Right lobe of liver (tissue), 6 donors: ENCODE data around the gene GH2. TPM values are rescaled to one million over a fixed set of nuclear protein-coding genes. Genes with fewer than 3 reads are reported as not detected.
"Not testable (repeated sequence)": the region's sequence is repeated elsewhere in the genome, so short reads cannot be mapped to it uniquely, and the experiment has no call there.

Experiments
- ATAC-seq, 4 donors: fragments of 200-7000 bp; cut with Tn5 transposase; one replicate each; pipeline ENCODE4 v1.9.1; 2020; ENCODE audit warnings: mild to moderate bottlenecking in 4 of 4, moderate library complexity in 4 of 4
- DNase-seq, 3 donors: peaks; one replicate each; pipeline ENCODE4 v3.0.0-alpha.2; 2020
- H3K27ac ChIP-seq, 3 donors: fragments of 200-600 bp; one replicate each; pipeline ENCODE4 v1.8.0; 2022
- H3K27me3 ChIP-seq, 2 donors: fragments of 200-600 bp; one replicate each; pipeline ENCODE4 v1.8.0; 2022
- H3K36me3 ChIP-seq, 4 donors: fragments of 200-600 bp; sonication (generic) in 1 of 4; one replicate each; pipeline versions ENCODE4 v1.5.1 to v1.8.0; 2017 to 2022; ENCODE audit warnings: control low read depth in 1 of 4
- H3K4me1 ChIP-seq, 4 donors: fragments of 200-600 bp; sonication (generic) in 1 of 4; one replicate each; pipeline versions ENCODE4 v1.5.1 to v1.8.0; 2017 to 2022; ENCODE audit warnings: control low read depth in 1 of 4
- H3K4me3 ChIP-seq, 3 donors: fragments of 200-600 bp; one replicate each; pipeline ENCODE4 v1.8.0; 2022
- H3K9me3 ChIP-seq, 4 donors: fragments of 200-600 bp; sonication (generic) in 1 of 4; one replicate each; pipeline versions ENCODE4 v1.5.1 to v1.8.0; 2017 to 2022; ENCODE audit warnings: control low read depth in 1 of 4
- CTCF ChIP-seq, 4 donors: fragments of 200-600 bp in 3 of 4; fragments of 450-650 bp in 1 of 4; IDR thresholded peaks; one replicate each; pipeline versions ENCODE4 v1.5.1 to v1.8.0; 2016 to 2022; ENCODE audit warnings: antibody characterized with exemption in 4 of 4, mild to moderate bottlenecking in 2 of 4
- POLR2A ChIP-seq: fragments of 450-650 bp; IDR thresholded peaks from one replicate; pipeline ENCODE4 v1.6.1; 2017; ENCODE audit warnings: antibody characterized with exemption, mild to moderate bottlenecking
- WGBS: methylation state at CpG from one replicate; pipeline ENCODE4 v1.1.6; 2018; ENCODE audit warnings: low coverage, low lambda C conversion rate; ENCODE audit not compliant: insufficient coverage; ENCODE audit errors: missing lambda C conversion rate; 5-methylcytosine and 5-hydroxymethylcytosine counted together
- intact Hi-C, 2 donors: fragments of 100-400 bp; cut with DNase I; formaldehyde crosslinking; loops; one replicate each; pipeline versions ENCODE4 v1.11.2 to v1.14.1; 2022
- total RNA-seq, 6 experiments: library from RNA; depleted of rRNA in 2 of 6; stranded (reverse); fragments of >200 nt in 2 of 6; fragmentation: NEBNext Ultra II Directional in 3 of 6; extraction: Animal tissue kit (Norgen Biotek cat#: 25700) in 3 of 6; gene quantifications; one replicate each; pipeline versions ENCODE4 v1.1.0 to v1.2.4, GENCODE V29; 2016 to 2023
- donor health status: DM: no; HTN: yes; CAD: no.
- donor health status: DM: no; HTN: no; CAD: no.
- donor health status: DM: no; HTN: no; CAD: no.
- donor health status: DM: no; HTN: yes; CAD: no.
- donor health status: DM: no; HTN: yes; CAD: no.

GH2 gene
- total RNA-seq, 6 experiments from 2014 or later = not detected

- H3K27ac ChIP-seq = no peak overlapping the region
- TF ChIP-seq CTCF (IDR thresholded peaks at IDR 0.05) = no peak
- no peak for TF ChIP-seq POLR2A
- H3K27me3 ChIP-seq = no peaks in the 10 kb centered on the region
- H3K4me3 ChIP-seq = no peak overlapping the region
- no peaks in the 10 kb centered on the region for H3K36me3 ChIP-seq
- ATAC-seq = no peak
- intact Hi-C loops = loop anchor here in 1 of 2 donors (10.0 kb wide), 1 partner anchor 218 kb away; the partner anchor contains the start of gene ERN1
- H3K4me1 ChIP-seq = no peaks in the 10 kb centered on the region
- 63% methylated on average over 4 of the region's 12 CpGs for WGBS
- no peaks in the 10 kb centered on the region for H3K9me3 ChIP-seq
- no peak for DNase-seq
Observed at GRCh38 chr17:63916566-63917185, 34.9 kb upstream of the GH2 start.

- not testable (repeated sequence) for DNase-seq, H3K36me3 ChIP-seq, H3K27ac ChIP-seq, H3K4me1 ChIP-seq, H3K27me3 ChIP-seq, H3K9me3 ChIP-seq, H3K4me3 ChIP-seq, ATAC-seq
- WGBS = 53% methylated on average over 3 of the region's 10 CpGs
- intact Hi-C loops = loop anchor here in 1 of 2 donors (10.0 kb wide), 1 partner anchor 219 kb away; the partner anchor contains the start of gene ERN1
Observed at GRCh38 chr17:63915753-63916152, 34.0 kb upstream of the GH2 start.

GRCh38 chr17:63914471-63914870 lies 32.7 kb upstream of the GH2 start:
- DNase-seq = no peak
- ATAC-seq = no peak
- Histone ChIP-seq H3K36me3 (no peaks in the 10 kb centered on the region), H3K27ac (no peak overlapping the region), H3K4me3 (no peak overlapping the region), H3K27me3 (no peaks in the 10 kb centered on the region), H3K4me1 (no peaks in the 10 kb centered on the region), H3K9me3 (no peaks in the 10 kb centered on the region)
- 97% methylated on average over 7 of the region's 7 CpGs for whole genome bisulfite sequencing
- intact Hi-C loops = loop anchor here in 1 of 2 donors (5.0 to 10.0 kb wide), 2 partner anchors 113 to 220 kb away; partner anchors contain the start of gene ERN1
- no peak for TF ChIP-seq POLR2A

GRCh38 chr17:63911657-63912100 lies 29.9 kb upstream of the GH2 start:
- intact Hi-C loops = loop anchor here in 1 of 2 donors (5.0 to 10.0 kb wide), 2 partner anchors 116 to 223 kb away; partner anchors contain the start of gene ERN1
- Histone ChIP-seq H3K4me1 (no peaks in the 10 kb centered on the region), H3K36me3 (no peaks in the 10 kb centered on the region), H3K4me3 (no peak overlapping the region), H3K27me3 (no peaks in the 10 kb centered on the region), H3K9me3 (no peaks in the 10 kb centered on the region), H3K27ac (no peak overlapping the region)
- 0% methylated on average over 1 of the region's 8 CpGs for WGBS
- ATAC-seq (peak; percentile 72 to 87 (median 81)), DNase-seq (peak in 1 of 3 donors; percentile 48)
- TF ChIP-seq CTCF (IDR thresholded peaks at IDR 0.05) (peak; percentile 54 to 79 (median 77)), POLR2A (no peak)

- Histone ChIP-seq H3K4me1 (no peaks in the 10 kb centered on the region), H3K36me3 (no peaks in the 10 kb centered on the region), H3K4me3 (no peak within 1 kb of the TSS), H3K27ac (no peak within 1 kb of the TSS), H3K27me3 (no peaks in the 10 kb centered on the region), H3K9me3 (no peaks in the 10 kb centered on the region)
- ATAC-seq (no peak), DNase-seq (no peak)
- 22% methylated on average over 3 of the region's 15 CpGs for WGBS
- TF ChIP-seq POLR2A (no peak), CTCF (IDR thresholded peaks at IDR 0.05) (no peak)
- intact Hi-C loops = loop anchor here in 1 of 2 donors (5.0 to 10.0 kb wide), 2 partner anchors 116 to 224 kb away; partner anchors contain the start of gene ERN1
Observed at GRCh38 chr17:63911041-63911635, 29.4 kb upstream of the GH2 start, which contains the start of gene CSHL1. Gene CSHL1 (minus strand): TSS chr17:63911258. CDS start chr17:63911196, 62 bp downstream.
